Neural progenitor cell (in vitro differentiated cells): ENCODE measurements around the gene TMEM121. TPM values are rescaled to one million over a fixed set of nuclear protein-coding genes. Genes with fewer than 3 reads are reported as not detected.

Experiments used
- DNase-seq: peaks from one replicate; pipeline ENCODE4 v3.0.0-alpha.2; 2016; ENCODE audit warnings: low spot score
- H2AFZ ChIP-seq: fragments of 200-600 bp; sonication (generic); replicated peaks from 2 replicates; pipeline ENCODE4 v1.6.1; 2016; ENCODE audit warnings: antibody characterized with exemption
- H3F3A ChIP-seq: fragments of 200-600 bp; sonication (generic); 2 replicates; pipeline ENCODE4 v1.6.1; 2016; ENCODE audit warnings: antibody characterized with exemption, low read depth
- H3K27ac ChIP-seq: fragments of 200-600 bp; sonication (generic); 2 replicates; pipeline ENCODE4 v1.5.1; 2016; ENCODE audit warnings: mild to moderate bottlenecking
- H3K27me3 ChIP-seq: fragments of 200-600 bp; sonication (generic); 2 replicates; pipeline ENCODE4 v1.6.1; 2016; ENCODE audit warnings: mild to moderate bottlenecking, moderate library complexity
- H3K36me3 ChIP-seq: fragments of 200-600 bp; sonication (generic); 2 replicates; pipeline ENCODE4 v1.5.1; 2016
- H3K4me1 ChIP-seq: fragments of 200-600 bp; sonication (generic); 2 replicates; pipeline ENCODE4 v1.6.1; 2016; ENCODE audit warnings: mixed run types
- H3K4me2 ChIP-seq: fragments of 200-600 bp; sonication (generic); 2 replicates; pipeline ENCODE4 v1.6.1; 2016
- H3K4me3 ChIP-seq: fragments of 200-600 bp; sonication (generic); 2 replicates; pipeline ENCODE4 v1.5.1; 2016
- H3K79me2 ChIP-seq: fragments of 200-600 bp; sonication (generic); 2 replicates; pipeline ENCODE4 v1.6.1; 2016; ENCODE audit warnings: low read depth
- H3K9ac ChIP-seq: fragments of 200-600 bp; sonication (generic); 2 replicates; pipeline ENCODE4 v1.6.1; 2016
- H3K9me3 ChIP-seq: fragments of 200-600 bp; sonication (generic); 2 replicates; pipeline ENCODE4 v1.5.1; 2016; ENCODE audit warnings: low read depth
- H4K20me1 ChIP-seq: fragments of 200-600 bp; sonication (generic); 2 replicates; pipeline ENCODE4 v1.6.1; 2016; ENCODE audit warnings: low read depth
- H3K27ac Mint-ChIP-seq: 3 replicates; pipeline ENCODE4 v1.8.0; 2021; ENCODE audit warnings: mixed read lengths
- H3K27me3 Mint-ChIP-seq: 2 replicates; pipeline ENCODE4 v1.8.0; 2022; ENCODE audit warnings: low read depth, mild to moderate bottlenecking, inconsistent platforms, moderate library complexity, mixed read lengths; ENCODE audit not compliant: insufficient read depth
- H3K36me3 Mint-ChIP-seq: 3 replicates; pipeline ENCODE4 v1.8.0; 2021; ENCODE audit warnings: mixed read lengths
- H3K4me1 Mint-ChIP-seq: 3 replicates; pipeline ENCODE4 v1.8.0; 2021; ENCODE audit warnings: mixed read lengths
- H3K4me3 Mint-ChIP-seq: 3 replicates; pipeline ENCODE4 v1.8.0; 2021; ENCODE audit warnings: mild to moderate bottlenecking, moderate library complexity, mixed read lengths
- H3K9me3 Mint-ChIP-seq: 3 replicates; pipeline ENCODE4 v1.8.0; 2020; ENCODE audit warnings: mixed read lengths
- EZH2 ChIP-seq: fragments of 200-600 bp; sonication (generic); IDR thresholded peaks from 2 replicates; pipeline ENCODE4 v1.6.1; 2017; ENCODE audit warnings: antibody characterized with exemption, mild to moderate bottlenecking, moderate library complexity
- EZH2phosphoT487 ChIP-seq: fragments of 200-600 bp; sonication (generic); IDR thresholded peaks from 2 replicates; pipeline ENCODE4 v1.6.1; 2017; ENCODE audit warnings: antibody characterized with exemption
- total RNA-seq: library from RNA; depleted of rRNA; stranded (reverse); fragments of >200 nt; gene quantifications from 2 replicates; pipeline ENCODE4 v1.2.3, GENCODE V29; 2015; ENCODE audit warnings: low replicate concordance
- TF ChIP-seq, protein P1 (sequence below): fragments of 200-600 bp; sonication (generic); IDR thresholded peaks from 2 replicates; pipeline ENCODE4 v1.5.1; 2017; ENCODE audit warnings: antibody characterized with exemption, mild to moderate bottlenecking

Gene TMEM121
- total RNA-seq, 1 donor from 2014 or later, result 0.90 TPM

- Histone ChIP-seq H3K9me3 (no peaks in the 10 kb centered on the region), H3K4me3 (no peak overlapping the region), H3F3A (peaks cover 30% of the 10 kb centered on the region), H3K27ac (no peak overlapping the region), H2AFZ (no peak overlapping the region), H3K4me2 (no peak overlapping the region), H4K20me1 (peaks cover 4% of the 10 kb centered on the region), H3K36me3 (no peaks in the 10 kb centered on the region), H3K27me3 (no peaks in the 10 kb centered on the region), H3K79me2 (no peaks in the 10 kb centered on the region), H3K4me1 (peaks cover 5% of the 10 kb centered on the region), H3K9ac (no peak overlapping the region)
- no peak overlapping the region for H3K27ac Mint-ChIP-seq
- H3K27me3 Mint-ChIP-seq, result peaks cover 4% of the 10 kb centered on the region
- TF ChIP-seq EZH2phosphoT487 (no peak), EZH2 (no peak)
- TF ChIP-seq, protein P1, sequence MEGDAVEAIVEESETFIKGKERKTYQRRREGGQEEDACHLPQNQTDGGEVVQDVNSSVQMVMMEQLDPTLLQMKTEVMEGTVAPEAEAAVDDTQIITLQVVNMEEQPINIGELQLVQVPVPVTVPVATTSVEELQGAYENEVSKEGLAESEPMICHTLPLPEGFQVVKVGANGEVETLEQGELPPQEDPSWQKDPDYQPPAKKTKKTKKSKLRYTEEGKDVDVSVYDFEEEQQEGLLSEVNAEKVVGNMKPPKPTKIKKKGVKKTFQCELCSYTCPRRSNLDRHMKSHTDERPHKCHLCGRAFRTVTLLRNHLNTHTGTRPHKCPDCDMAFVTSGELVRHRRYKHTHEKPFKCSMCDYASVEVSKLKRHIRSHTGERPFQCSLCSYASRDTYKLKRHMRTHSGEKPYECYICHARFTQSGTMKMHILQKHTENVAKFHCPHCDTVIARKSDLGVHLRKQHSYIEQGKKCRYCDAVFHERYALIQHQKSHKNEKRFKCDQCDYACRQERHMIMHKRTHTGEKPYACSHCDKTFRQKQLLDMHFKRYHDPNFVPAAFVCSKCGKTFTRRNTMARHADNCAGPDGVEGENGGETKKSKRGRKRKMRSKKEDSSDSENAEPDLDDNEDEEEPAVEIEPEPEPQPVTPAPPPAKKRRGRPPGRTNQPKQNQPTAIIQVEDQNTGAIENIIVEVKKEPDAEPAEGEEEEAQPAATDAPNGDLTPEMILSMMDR, result no peak
- H3K4me3 Mint-ChIP-seq, result no peak overlapping the region
- H3K9me3 Mint-ChIP-seq, result no peaks in the 10 kb centered on the region
- H3K36me3 Mint-ChIP-seq, result no peaks in the 10 kb centered on the region
- peaks cover 11% of the 10 kb centered on the region for H3K4me1 Mint-ChIP-seq
- DNase-seq, result no peak
Measured at GRCh38 chr14:105493921-105494605, 32.3 kb upstream of the TMEM121 start.

DNA sequence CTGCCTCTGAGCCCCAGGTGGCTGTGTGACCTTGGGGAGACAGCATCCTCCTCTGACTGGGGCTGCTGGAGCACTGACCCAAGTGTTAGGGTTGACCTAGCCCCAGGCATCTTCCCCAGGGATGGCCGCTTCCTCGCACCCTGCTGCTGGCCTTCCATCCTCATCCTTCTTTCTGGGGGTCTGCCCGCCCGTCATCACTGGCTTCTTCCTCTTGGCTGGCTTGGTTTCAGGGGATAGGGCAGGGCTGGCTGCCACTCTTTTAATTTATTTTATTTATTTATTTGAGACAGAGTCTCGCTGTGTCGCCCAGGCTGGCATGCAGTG lies 31.8 kb upstream of the TMEM121 start:
- no peaks in the 10 kb centered on the region for H3K9me3 ChIP-seq
- H3F3A ChIP-seq, result peaks cover 27% of the 10 kb centered on the region
- H3K9ac ChIP-seq, result no peak overlapping the region
- no peak overlapping the region for H3K4me2 ChIP-seq
- no peaks in the 10 kb centered on the region for H4K20me1 ChIP-seq
- no peak overlapping the region for H2AFZ ChIP-seq
- no peaks in the 10 kb centered on the region for H3K4me1 ChIP-seq
- no peak overlapping the region for H3K4me3 ChIP-seq
- peaks cover 4% of the 10 kb centered on the region for H3K27me3 Mint-ChIP-seq
- H3K27me3 ChIP-seq, result no peaks in the 10 kb centered on the region
- TF ChIP-seq, protein P1, result no peak
- no peak for TF ChIP-seq EZH2phosphoT487
- TF ChIP-seq EZH2, result no peak
- H3K9me3 Mint-ChIP-seq, result no peaks in the 10 kb centered on the region
- H3K4me3 Mint-ChIP-seq, result no peak overlapping the region
- H3K27ac ChIP-seq, result no peak overlapping the region
- DNase-seq, result no peak
- no peak overlapping the region for H3K27ac Mint-ChIP-seq
- H3K4me1 Mint-ChIP-seq, result peaks cover 6% of the 10 kb centered on the region
- no peaks in the 10 kb centered on the region for H3K79me2 ChIP-seq
- H3K36me3 Mint-ChIP-seq, result no peaks in the 10 kb centered on the region
- H3K36me3 ChIP-seq, result no peaks in the 10 kb centered on the region

DNA sequence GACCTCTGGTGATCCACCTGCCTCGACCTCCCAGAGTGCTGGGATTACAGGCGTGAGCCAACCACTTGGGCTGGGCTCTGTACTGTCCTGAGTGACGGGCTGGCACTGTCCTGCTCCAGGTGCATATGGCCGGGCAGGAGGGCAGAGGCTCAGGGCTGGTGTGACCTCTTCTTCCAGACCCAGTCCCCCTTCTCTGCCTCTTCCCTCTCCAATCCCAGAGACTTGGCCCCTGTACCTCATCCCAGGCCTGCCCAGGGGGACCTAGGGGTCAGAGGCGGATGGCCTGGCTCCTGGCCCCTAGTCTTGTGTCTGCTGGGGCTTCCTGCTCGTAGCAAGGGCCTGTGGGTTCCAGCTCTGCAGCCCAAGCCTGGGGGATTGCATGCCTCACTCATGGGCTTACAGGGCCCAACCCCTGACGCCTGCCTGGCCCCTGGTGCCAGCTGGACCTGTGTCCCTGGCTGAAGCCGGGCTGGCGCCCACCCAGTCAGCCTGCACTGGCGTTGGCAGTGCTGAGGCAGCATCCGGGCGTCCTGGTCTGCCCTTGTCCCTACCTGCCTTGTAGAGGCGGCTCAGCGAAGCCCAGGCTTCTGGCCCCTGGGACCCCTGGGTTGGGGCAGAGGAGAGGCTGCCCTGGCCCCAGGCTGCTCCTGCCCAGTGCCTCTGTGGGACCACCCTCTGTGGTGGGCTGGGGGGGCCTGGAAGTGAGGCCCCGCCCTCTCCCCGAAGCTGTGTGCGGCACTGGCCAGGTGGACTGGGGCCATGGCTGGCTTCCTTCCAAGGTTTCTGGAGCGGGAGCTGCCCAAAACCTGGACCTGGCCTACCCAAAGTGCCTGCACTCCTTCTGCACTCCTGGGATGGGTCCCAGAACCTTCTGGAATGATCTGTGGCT lies 31.0 kb upstream of the TMEM121 start:
- Histone ChIP-seq H4K20me1 (no peaks in the 10 kb centered on the region), H3K9me3 (no peaks in the 10 kb centered on the region), H2AFZ (no peak overlapping the region), H3K4me3 (no peak overlapping the region), H3K4me1 (no peaks in the 10 kb centered on the region), H3F3A (peaks cover 20% of the 10 kb centered on the region), H3K27ac (no peak overlapping the region), H3K4me2 (no peak overlapping the region), H3K9ac (no peak overlapping the region), H3K79me2 (no peaks in the 10 kb centered on the region), H3K36me3 (no peaks in the 10 kb centered on the region), H3K27me3 (no peaks in the 10 kb centered on the region)
- H3K27me3 Mint-ChIP-seq, result peaks cover 4% of the 10 kb centered on the region
- H3K4me1 Mint-ChIP-seq, result peaks cover 8% of the 10 kb centered on the region
- no peak overlapping the region for H3K4me3 Mint-ChIP-seq
- DNase-seq, result no peak
- no peaks in the 10 kb centered on the region for H3K36me3 Mint-ChIP-seq
- TF ChIP-seq, protein P1, result no peak
- no peak for TF ChIP-seq EZH2
- no peak for TF ChIP-seq EZH2phosphoT487
- no peak overlapping the region for H3K27ac Mint-ChIP-seq
- H3K9me3 Mint-ChIP-seq, result no peaks in the 10 kb centered on the region
